ENCODE data around the gene NPAS2.

GRCh38 chr2:100884145-100884621 lies 64.2 kb downstream of the NPAS2 start:
- no peak for TF ChIP-seq POLR2A (IDR thresholded peaks at IDR 0.05; ENCODE audit: low read depth, low read length)
- TF ChIP-seq EZH2 (IDR thresholded peaks at IDR 0.05; ENCODE audit: borderline replicate concordance, low read depth, low read length, severe bottlenecking): no peak
- no peak for TF ChIP-seq CTCF (IDR thresholded peaks at IDR 0.05; ENCODE audit: extremely low read depth in 1 of 2, insufficient read depth in 1 of 2, low read depth in 1 of 2, low read length in 2 of 2)
- TF ChIP-seq JUN (IDR thresholded peaks at IDR 0.05; ENCODE audit: borderline replicate concordance, insufficient read depth, insufficient read length, low read depth): no peak
- TF ChIP-seq MAX (IDR thresholded peaks at IDR 0.05; ENCODE audit: insufficient read depth, insufficient read length): no peak
- no peak for TF ChIP-seq POLR2AphosphoS5 (IDR thresholded peaks at IDR 0.05; ENCODE audit: insufficient read depth, low read depth, low read length)
